NCI-H2107 treated with DMSO at 0.1 percent for 48 hours (cell line): ENCODE results near the gene WDR53.
"Not testable (repeated sequence)": the region's sequence is repeated elsewhere in the genome, so short reads cannot be mapped to it uniquely, and the experiment has no call there.

Experiments used
- DNase-seq: peaks from one replicate; lab custom pipeline; 2025; ENCODE audit not compliant: unreplicated experiment; lab: John Stamatoyannopoulos, UW

The WDR53 gene

GRCh38 chr3:196568246-196569002 is at the start of gene WDR53, which contains the start of gene FBXO45:
Gene WDR53 (minus strand): TSS chr3:196568554. CDS start chr3:196561475, 7,079 bp downstream.
Gene FBXO45 (plus strand): TSS chr3:196568660. CDS start chr3:196568985, 325 bp downstream.
- DNase-seq: peak; percentile 98

DNA sequence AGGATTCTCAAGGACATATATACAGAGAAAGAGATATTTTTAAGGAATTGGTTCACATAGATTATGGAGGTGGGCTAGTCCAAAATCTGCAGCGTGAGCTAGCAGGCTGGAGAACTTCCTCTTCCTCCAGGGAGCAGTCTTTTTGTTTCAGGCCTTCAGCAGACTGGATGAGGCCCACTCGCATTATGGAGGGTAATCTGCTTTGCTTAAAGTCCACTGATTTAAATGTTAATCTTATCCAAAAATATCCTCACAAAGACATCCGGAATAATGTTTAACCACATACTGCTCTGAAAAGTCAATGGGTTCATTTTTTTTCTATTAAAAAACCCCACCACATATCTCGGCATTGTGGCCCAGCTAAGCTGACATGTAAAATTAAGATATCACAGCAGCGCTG is 48.9 kb upstream of the WDR53 start:
- DNase-seq: no peak

DNA sequence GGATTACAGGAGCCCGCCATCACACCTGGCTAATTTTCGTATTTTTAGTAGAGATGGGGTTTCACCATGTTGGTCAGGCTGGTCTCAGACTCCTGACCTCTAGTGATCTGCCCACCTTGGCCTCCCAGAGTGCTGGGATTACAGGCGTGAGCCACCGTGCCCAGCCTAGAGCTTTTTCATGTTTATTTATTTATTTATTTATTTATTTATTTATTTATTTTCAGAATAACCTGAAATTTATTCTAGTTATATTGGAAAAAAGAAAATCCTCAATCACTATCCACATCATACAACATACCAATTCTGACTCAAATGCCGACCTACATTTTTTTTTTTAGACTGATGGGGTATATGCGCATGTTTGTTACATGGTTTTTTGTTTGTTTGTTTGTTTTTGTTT is 46.9 kb upstream of the WDR53 start:
- DNase-seq: not testable (repeated sequence)

GRCh38 chr3:196611761-196612483 is 43.6 kb upstream of the WDR53 start:
- no peak for DNase-seq

GRCh38 chr3:196609805-196610515 is 41.6 kb upstream of the WDR53 start:
- no peak for DNase-seq

DNA sequence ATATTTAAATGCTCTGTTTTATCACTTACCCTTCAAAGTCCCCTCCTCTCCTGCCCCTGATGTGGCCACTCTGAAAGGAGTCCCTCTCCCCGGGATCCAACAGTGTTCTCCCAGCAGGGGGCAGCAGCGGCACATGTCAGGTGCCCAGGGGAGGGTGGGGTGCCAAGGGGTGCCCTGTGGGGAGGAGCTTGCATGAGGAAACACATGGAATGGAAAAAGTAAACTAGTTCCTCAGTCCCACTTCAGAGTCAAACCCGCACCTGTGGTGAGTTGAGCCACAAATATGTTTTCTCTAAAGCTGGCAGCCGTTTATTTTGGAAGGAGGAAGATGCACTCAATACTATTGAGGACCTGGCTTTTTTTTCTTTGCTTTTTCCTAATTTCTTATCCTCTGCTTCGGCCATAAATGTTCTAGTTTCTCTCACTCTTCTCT is 41.0 kb upstream of the WDR53 start:
- peak; percentile 85 for DNase-seq

- no peak for DNase-seq
These were observed 40.3 kb upstream of the WDR53 start for GRCh38 chr3:196608693-196609092.

- DNase-seq: peak; percentile 43
These were observed 36.2 kb upstream of the WDR53 start for GRCh38 chr3:196604548-196604947.

- no peak for DNase-seq
These were observed 35.3 kb upstream of the WDR53 start for GRCh38 chr3:196603683-196604082.

DNA sequence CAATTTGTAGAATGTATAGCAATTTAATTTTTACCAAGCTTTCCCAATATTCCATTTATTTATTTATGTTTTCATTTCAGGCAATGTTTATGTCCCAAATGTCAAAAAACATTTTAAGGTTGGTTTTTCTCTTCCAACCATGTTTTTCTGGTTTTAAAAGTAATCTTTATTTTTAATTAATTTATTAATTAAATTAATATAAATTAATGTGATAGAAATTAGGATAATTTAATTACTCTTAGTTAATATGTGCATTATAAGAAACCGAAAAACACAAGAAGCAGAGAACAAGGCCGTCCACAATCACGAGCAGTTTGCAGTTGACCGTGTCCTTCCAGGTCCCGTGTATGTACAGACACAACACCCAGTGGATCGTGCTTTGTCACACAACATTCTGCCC is 34.3 kb upstream of the WDR53 start:
- DNase-seq: no peak

DNA sequence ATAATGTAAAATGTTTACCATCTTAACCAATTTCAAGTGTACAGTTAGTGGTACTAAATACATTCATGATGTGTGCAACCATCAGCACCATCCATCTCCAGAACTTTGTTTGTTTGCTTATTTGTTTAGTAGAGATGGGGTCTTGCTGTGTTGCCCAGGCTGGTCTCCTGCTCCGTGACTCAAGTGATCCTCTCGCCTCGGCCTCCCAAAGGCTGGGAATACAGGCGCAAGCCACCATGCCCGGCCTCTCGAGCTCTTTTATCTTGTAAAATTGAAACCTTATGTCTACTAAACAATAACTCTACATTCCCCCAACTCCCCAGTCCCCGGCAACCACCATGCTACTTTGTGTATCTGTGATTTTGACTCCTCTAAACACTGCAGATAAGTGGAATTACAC is 32.0 kb upstream of the WDR53 start:
- DNase-seq: no peak

GRCh38 chr3:196599734-196600128 is 31.4 kb upstream of the WDR53 start:
- no peak for DNase-seq

DNA sequence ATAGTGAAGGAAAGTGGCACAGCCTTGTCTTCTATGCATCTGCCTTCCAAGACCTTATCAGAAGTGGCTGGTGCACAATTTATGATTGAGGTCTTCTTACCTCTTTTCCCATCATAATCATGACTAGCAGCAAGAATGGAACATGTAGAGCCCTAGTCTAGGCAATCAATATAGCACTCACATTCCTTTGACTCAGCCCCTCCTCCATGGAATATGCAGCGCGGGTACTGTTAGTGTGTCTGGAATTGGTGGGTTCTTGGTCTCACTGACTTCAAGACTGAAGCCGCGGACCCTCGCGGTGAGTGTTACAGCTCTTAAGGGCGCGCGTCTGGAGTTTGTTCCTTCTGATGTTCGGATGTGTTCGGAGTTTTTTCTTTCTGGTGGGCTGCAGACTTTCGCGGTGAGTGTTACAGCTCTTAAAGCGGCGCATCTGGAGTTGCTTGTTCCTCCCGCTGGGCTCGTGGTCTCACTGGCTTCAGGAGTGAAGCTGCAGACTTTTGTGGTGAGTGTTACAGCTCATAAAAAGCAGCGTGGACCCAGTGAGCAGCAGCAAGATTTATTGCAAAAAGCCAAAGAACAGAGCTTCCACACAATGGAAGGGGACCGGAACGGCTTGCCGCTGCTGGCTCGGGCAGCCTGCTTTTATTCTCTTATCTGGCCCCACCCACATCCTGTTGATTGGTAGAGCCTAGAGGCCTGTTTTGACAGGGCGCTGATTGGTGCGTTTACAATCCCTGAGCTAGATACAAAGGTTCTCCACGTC is 29.8 kb upstream of the WDR53 start:
- not testable (repeated sequence) for DNase-seq

DNA sequence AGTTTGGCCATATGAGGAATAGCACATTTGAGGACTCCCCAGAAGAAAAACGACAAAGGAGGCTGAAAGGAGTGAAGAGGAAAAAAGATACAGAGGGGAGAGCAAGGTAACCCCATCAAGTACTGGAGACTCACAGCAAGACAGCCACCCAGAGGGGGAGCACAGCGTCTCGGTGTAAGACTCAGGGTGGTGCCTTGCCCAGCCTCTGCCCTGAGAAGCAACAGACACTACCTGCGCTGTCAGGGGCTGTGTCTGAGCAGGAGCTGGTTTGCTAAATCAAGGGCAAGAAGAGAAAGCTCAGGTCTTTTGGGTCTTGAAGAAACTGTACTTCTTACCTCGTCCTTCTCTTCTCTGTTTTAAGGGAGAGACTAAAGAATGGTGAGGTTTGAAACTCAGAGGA is 28.0 kb upstream of the WDR53 start:
- no peak for DNase-seq

- no peak for DNase-seq
These were observed 21.9 kb upstream of the WDR53 start for GRCh38 chr3:196590279-196590678.

GRCh38 chr3:196585044-196585757 is 16.8 kb upstream of the WDR53 start:
- no peak for DNase-seq

DNA sequence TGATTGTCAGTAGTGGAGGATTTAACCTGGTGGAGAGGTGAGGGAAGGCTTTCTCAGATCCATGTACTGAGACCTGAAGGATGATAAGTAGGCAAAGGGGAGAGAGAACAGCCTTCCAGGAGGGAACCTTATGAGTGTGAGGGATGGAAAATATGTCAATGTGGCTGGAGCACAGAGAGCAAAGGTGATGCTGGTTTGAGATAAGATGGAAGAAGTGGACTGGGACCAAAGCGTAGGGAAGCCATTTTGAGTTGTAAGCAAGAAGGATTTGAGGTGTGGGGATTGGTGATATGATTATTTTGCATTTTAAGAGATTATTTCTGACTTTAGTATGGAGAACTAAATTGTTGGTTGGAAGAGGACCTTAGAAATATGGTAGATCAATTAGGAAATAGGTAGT is 4.0 kb upstream of the WDR53 start:
- DNase-seq: no peak

GRCh38 chr3:196570332-196570731 is 2.0 kb upstream of the WDR53 start:
- DNase-seq: not testable (repeated sequence)

- DNase-seq: no peak
These were observed 706 bp upstream of the WDR53 start for GRCh38 chr3:196569003-196569516.

GRCh38 chr3:196563721-196564225 is 4.6 kb downstream of the WDR53 start:
- DNase-seq: no peak
